Activated T-cell treated with anti-CD3 and anti-CD28 coated beads for 48 hours (primary cell): ENCODE results near the gene VIPR1.

Experiments used
- DNase-seq: peaks from one replicate; pipeline ENCODE4 v3.0.0-alpha.2; 2020; ENCODE audit warnings: low read depth

Gene VIPR1

GRCh38 chr3:42502429-42503250, at the start of gene VIPR1:
Gene VIPR1 (plus strand): TSS chr3:42502643. CDS start chr3:42502736, 93 bp downstream.
- peak; percentile 90 for DNase-seq

GRCh38 chr3:42456211-42456610, 46.2 kb upstream of the VIPR1 start:
- DNase-seq = no peak

GRCh38 chr3:42459151-42459550, 43.3 kb upstream of the VIPR1 start:
- DNase-seq = no peak

- DNase-seq = no peak
Measured at GRCh38 chr3:42461762-42462161, 40.7 kb upstream of the VIPR1 start.

- DNase-seq = no peak
Measured at GRCh38 chr3:42463093-42463492, 39.4 kb upstream of the VIPR1 start.

GRCh38 chr3:42468111-42468510, 34.3 kb upstream of the VIPR1 start:
- no peak for DNase-seq

GRCh38 chr3:42472555-42472954, 29.9 kb upstream of the VIPR1 start:
- DNase-seq = no peak

- no peak for DNase-seq
Measured at GRCh38 chr3:42473083-42473932, 29.1 kb upstream of the VIPR1 start.

GRCh38 chr3:42476225-42477125, 26.0 kb upstream of the VIPR1 start:
- DNase-seq = no peak

- no peak for DNase-seq
Measured at GRCh38 chr3:42477696-42478095, 24.7 kb upstream of the VIPR1 start.

- DNase-seq = no peak
Measured at GRCh38 chr3:42478830-42479229, 23.6 kb upstream of the VIPR1 start.

- DNase-seq = no peak
Measured at GRCh38 chr3:42486814-42487565, 15.5 kb upstream of the VIPR1 start.

GRCh38 chr3:42488687-42489086, 13.8 kb upstream of the VIPR1 start:
- no peak for DNase-seq

- DNase-seq = no peak
Measured at GRCh38 chr3:42489116-42489936, 13.1 kb upstream of the VIPR1 start.

- DNase-seq = no peak
Measured at GRCh38 chr3:42489937-42490227, 12.6 kb upstream of the VIPR1 start.

- DNase-seq = no peak
Measured at GRCh38 chr3:42490243-42490642, 12.2 kb upstream of the VIPR1 start.

- no peak for DNase-seq
Measured at GRCh38 chr3:42491881-42492507, 10.4 kb upstream of the VIPR1 start.

GRCh38 chr3:42492508-42493080, 9.8 kb upstream of the VIPR1 start:
- DNase-seq = no peak

GRCh38 chr3:42493126-42493797, 9.2 kb upstream of the VIPR1 start:
- no peak for DNase-seq
